Prostate gland (tissue), 2 donors: ENCODE data around the gene FAM234A.

Source experiments
- CTCF ChIP-seq, 4 experiments: fragments of 200-600 bp in 2 of 4; fragments of 450-650 bp in 2 of 4; sonication (generic) in 2 of 4; IDR thresholded peaks; 1 replicate in 3 of 4; 2 replicates in 1 of 4; pipeline ENCODE4 v1.5.1; 2016 to 2019; ENCODE audit warnings: antibody characterized with exemption in 4 of 4, mild to moderate bottlenecking in 2 of 4, moderate library complexity in 2 of 4
- POLR2AphosphoS5 ChIP-seq: sonication (generic); formaldehyde crosslinking; IDR thresholded peaks from one replicate; pipeline ENCODE4 v1.6.1; 2017; ENCODE audit warnings: antibody characterized with exemption

GRCh38 chr16:189604-190186, 44.9 kb upstream of the FAM234A start:
- TF ChIP-seq POLR2AphosphoS5 (no peak), CTCF (IDR thresholded peaks at IDR 0.05) (no peak)
